Ovary (tissue), 3 donors: Measurements from ENCODE around the gene PXT1.

Experiments used
- CTCF ChIP-seq, 3 donors: fragments of 450-650 bp in 2 of 3; fragments of 200-600 bp in 1 of 3; IDR thresholded peaks; one replicate each; pipeline versions ENCODE4 v1.5.1 to v1.8.0; 2016 to 2022; ENCODE audit warnings: antibody characterized with exemption in 3 of 3, mild to moderate bottlenecking in 1 of 3
- POLR2A ChIP-seq: fragments of 450-650 bp; IDR thresholded peaks from one replicate; pipeline ENCODE4 v1.6.1; 2017; ENCODE audit warnings: antibody characterized with exemption, mild to moderate bottlenecking, moderate library complexity
- donor health status: DM: no; HTN: no; CAD: no.

- no peak for TF ChIP-seq POLR2A
- no peak for TF ChIP-seq CTCF (IDR thresholded peaks at IDR 0.05)
Observed at GRCh38 chr6:36378936-36379335, 63.7 kb downstream of the PXT1 start.
